Ovary (tissue), 3 donors: ENCODE data around the gene SPATC1L.

ENCODE experiments used
- CTCF ChIP-seq, 3 donors: fragments of 450-650 bp in 2 of 3; fragments of 200-600 bp in 1 of 3; IDR thresholded peaks; one replicate each; pipeline versions ENCODE4 v1.5.1 to v1.8.0; 2016 to 2022; ENCODE audit warnings: antibody characterized with exemption in 3 of 3, mild to moderate bottlenecking in 1 of 3
- EP300 ChIP-seq: sonication (generic); formaldehyde crosslinking; IDR thresholded peaks from one replicate; pipeline ENCODE4 v1.6.1; 2017; ENCODE audit warnings: antibody characterized with exemption
- donor health status: DM: no; HTN: no; CAD: no.

- TF ChIP-seq EP300 (no peak), CTCF (IDR thresholded peaks at IDR 0.05) (no peak)
These were observed 30.4 kb upstream of the SPATC1L start for GRCh38 chr21:46214478-46215340.
